GM12891 (cell line): ENCODE results near the gene BMF.

Experiments used
- PAX5 ChIP-seq: IDR thresholded peaks from 2 replicates; pipeline ENCODE4 v1.6.1; 2011; ENCODE audit warnings: low read length, moderate library complexity, mild to moderate bottlenecking; ENCODE audit not compliant: insufficient read depth, severe bottlenecking
- POLR2A ChIP-seq: IDR thresholded peaks from 2 replicates; pipeline ENCODE4 v1.6.1; 2011; ENCODE audit warnings: low read depth, low read length, control low read depth
- POLR2AphosphoS5 ChIP-seq: IDR thresholded peaks from 2 replicates; pipeline ENCODE4 v1.6.1; 2011; ENCODE audit warnings: low read depth, low read length, control low read depth
- POU2F2 ChIP-seq: IDR thresholded peaks from 2 replicates; pipeline ENCODE4 v1.6.1; 2011; ENCODE audit warnings: low read depth, mild to moderate bottlenecking, control low read depth, low read length, moderate library complexity
- SPI1 ChIP-seq: IDR thresholded peaks from 2 replicates; pipeline ENCODE4 v1.6.1; 2011; ENCODE audit warnings: low read depth, low read length, control low read depth
- TAF1 ChIP-seq: IDR thresholded peaks from 2 replicates; pipeline ENCODE4 v1.6.1; 2011; ENCODE audit warnings: low read depth, low read length, control low read depth

GRCh38 chr15:40102897-40103858, 5.5 kb downstream of the BMF start:
- TF ChIP-seq POLR2AphosphoS5 (no peak), POU2F2 (no peak), POLR2A (no peak), TAF1 (no peak), SPI1 (no peak), PAX5 (no peak)
